Sigmoid colon (tissue), 7 donors: Measurements from ENCODE around the gene COP1. TPM values are rescaled to one million over a fixed set of nuclear protein-coding genes. Genes with fewer than 3 reads are reported as not detected.
A peak's percentile ranks its signal among the peaks of the same experiment; 100 is the strongest.

Experiments
- DNase-seq: peaks from one replicate; pipeline ENCODE4 v3.0.0-alpha.2; 2019
- H3K27ac ChIP-seq, 4 donors: fragments of 200-600 bp; sonication (generic); one replicate each; pipeline ENCODE4 v1.5.1; 2016 to 2019; ENCODE audit warnings: mild to moderate bottlenecking in 1 of 4
- H3K27me3 ChIP-seq, 3 donors: fragments of 200-600 bp; sonication (generic); one replicate each; pipeline ENCODE4 v1.5.1; 2019; ENCODE audit warnings: mild to moderate bottlenecking in 1 of 3
- H3K36me3 ChIP-seq, 4 donors: fragments of 200-600 bp; sonication (generic); one replicate each; pipeline ENCODE4 v1.5.1; 2016 to 2019
- H3K4me1 ChIP-seq, 4 donors: fragments of 200-600 bp; sonication (generic); one replicate each; pipeline ENCODE4 v1.5.1; 2017 to 2019
- H3K4me3 ChIP-seq, 4 donors: fragments of 200-600 bp; sonication (generic); one replicate each; pipeline ENCODE4 v1.5.1; 2017 to 2019; ENCODE audit warnings: mild to moderate bottlenecking in 2 of 4, moderate library complexity in 1 of 4
- H3K9me3 ChIP-seq, 4 donors: fragments of 200-600 bp in 3 of 4; sonication (generic) in 3 of 4; one replicate each; pipeline versions ENCODE4 v1.5.1 to v1.6.1; 2013 to 2019
- CTCF ChIP-seq, 4 experiments: fragments of 450-650 bp in 3 of 4; fragments of 200-600 bp in 1 of 4; IDR thresholded peaks; one replicate each; pipeline ENCODE4 v1.5.1; 2016 to 2019; ENCODE audit warnings: antibody characterized with exemption in 4 of 4, mild to moderate bottlenecking in 3 of 4, moderate library complexity in 2 of 4
- EP300 ChIP-seq, 4 donors: sonication (generic); formaldehyde crosslinking; IDR thresholded peaks; one replicate each; pipeline ENCODE4 v1.6.1; 2017; ENCODE audit warnings: antibody characterized with exemption in 4 of 4
- POLR2A ChIP-seq, 2 donors: fragments of 450-650 bp; IDR thresholded peaks; one replicate each; pipeline ENCODE4 v1.6.1; 2016; ENCODE audit warnings: antibody characterized with exemption in 2 of 2, mild to moderate bottlenecking in 2 of 2, moderate library complexity in 2 of 2
- POLR2AphosphoS5 ChIP-seq, 4 donors: sonication (generic); formaldehyde crosslinking; IDR thresholded peaks; one replicate each; pipeline ENCODE4 v1.6.1; 2017; ENCODE audit warnings: antibody characterized with exemption in 4 of 4
- WGBS, 2 donors: extraction: QIAGEN DNeasy Blood & Tissue Kit; methylation state at CpG; one replicate each; pipeline ENCODE4 v1.1.7; 2013; 5-methylcytosine and 5-hydroxymethylcytosine counted together
- intact Hi-C: fragments of 100-400 bp; cut with DNase I; formaldehyde crosslinking; loops from one replicate; pipeline ENCODE4 v1.15.1; 2023
- polyA plus RNA-seq, 3 donors: library from polyadenylated mRNA; stranded (reverse); fragments of 200-250 nt; gene quantifications; one replicate each; pipeline ENCODE4 v1.2.3, GENCODE V29; 2013
- total RNA-seq, 4 donors: library from RNA; depleted of rRNA; stranded (reverse); fragments of >200 nt; gene quantifications; one replicate each; pipeline ENCODE4 v1.1.0, GENCODE V29; 2016
- donor health status: healthy with polysubstance abuse.
- donor health status: Bipolar disorder and iron deficiency.
- donor health status: healthy.

The COP1 gene
- total RNA-seq (10 to 100 TPM; 46.4 to 64.5 (median 55.6) TPM), polyA plus RNA-seq (10 to 100 TPM; 33.9 to 60.1 (median 55.9) TPM)

GRCh38 chr1:176206961-176207902 is at the start of gene COP1:
TSS of gene COP1 (minus strand) at chr1:176207286. CDS start at chr1:176206978, 308 bp downstream.
- peak; percentile 65 to 84 (median 83) for TF ChIP-seq POLR2AphosphoS5 (IDR thresholded peaks at IDR 0.05)
- TF ChIP-seq EP300 (IDR thresholded peaks at IDR 0.05) = no peak
- peak in 1 of 4 experiments; percentile 37 for TF ChIP-seq CTCF (IDR thresholded peaks at IDR 0.05)
- peak; percentile 27 to 34 for TF ChIP-seq POLR2A (IDR thresholded peaks at IDR 0.05)
- peak; percentile 98 for DNase-seq
- peak within 1 kb of the TSS; percentile 67 to 95 (median 90) for H3K4me3 ChIP-seq
- 0% methylated on average over 92 of the region's 92 CpGs for WGBS, 2 donors
- peaks cover 0 to 37% (median 23%) of the 10 kb centered on the region in 4 donors for H3K4me1 ChIP-seq
- H3K9me3 ChIP-seq = no peaks in the 10 kb centered on the region
- no peaks in the 10 kb centered on the region for H3K36me3 ChIP-seq
- intact Hi-C loops = no loop called here
- H3K27ac ChIP-seq = peak within 1 kb of the TSS; percentile 86 to 98 (median 95)
- H3K27me3 ChIP-seq = no peaks in the 10 kb centered on the region

DNA sequence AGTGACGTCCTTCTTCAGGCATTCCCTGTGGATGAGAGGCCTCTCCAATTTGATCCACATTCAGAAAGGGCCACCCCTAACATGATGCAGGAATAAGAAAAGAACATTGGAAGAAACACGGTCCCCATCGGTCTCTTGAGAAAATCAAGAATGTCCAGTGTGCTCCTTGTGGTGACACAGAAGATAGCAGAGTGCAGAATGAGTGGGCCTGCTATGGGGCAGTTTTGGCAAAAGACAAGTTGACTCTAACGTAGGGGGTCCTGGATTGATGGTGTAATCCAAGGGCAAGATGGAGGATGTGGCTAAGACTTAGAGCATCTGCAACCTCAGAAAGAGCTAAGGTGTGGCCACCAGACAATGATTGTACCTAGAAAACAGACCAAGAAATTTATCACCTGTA is 45.1 kb upstream of the COP1 start:
- TF ChIP-seq EP300 (IDR thresholded peaks at IDR 0.05) = no peak
- TF ChIP-seq CTCF (IDR thresholded peaks at IDR 0.05) = no peak
- no peak for TF ChIP-seq POLR2AphosphoS5 (IDR thresholded peaks at IDR 0.05)
- no peak for TF ChIP-seq POLR2A (IDR thresholded peaks at IDR 0.05)
- no peaks in the 10 kb centered on the region for H3K4me1 ChIP-seq
- intact Hi-C loops = no loop called here
- no peaks in the 10 kb centered on the region for H3K36me3 ChIP-seq
- no peak overlapping the region for H3K27ac ChIP-seq
- no peak for DNase-seq
- no peaks in the 10 kb centered on the region for H3K9me3 ChIP-seq
- no peak overlapping the region for H3K4me3 ChIP-seq
- 90 to 93% methylated on average over 4 of the region's 4 CpGs for WGBS, 2 donors
- no peaks in the 10 kb centered on the region for H3K27me3 ChIP-seq

DNA sequence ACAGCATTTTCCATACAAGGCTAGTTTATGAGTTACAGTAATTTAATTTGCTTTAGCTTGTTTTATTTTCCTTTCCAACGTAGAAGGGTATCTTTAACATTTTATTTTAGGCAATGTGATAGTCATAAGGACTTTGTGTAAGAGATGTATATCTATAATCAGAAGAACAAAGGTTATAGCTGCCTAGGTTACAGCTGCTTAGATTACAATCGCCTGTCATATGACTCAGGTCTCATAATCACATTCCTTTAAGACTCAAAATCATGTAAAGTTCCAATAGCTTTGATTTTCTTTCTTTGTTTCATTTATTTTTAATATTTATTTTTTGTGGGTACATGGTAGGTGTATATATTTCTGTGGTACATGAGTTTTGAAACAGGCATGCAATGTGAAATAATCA is 37.8 kb upstream of the COP1 start:
- Histone ChIP-seq H3K9me3 (no peaks in the 10 kb centered on the region), H3K27ac (no peak overlapping the region), H3K4me1 (no peaks in the 10 kb centered on the region), H3K36me3 (no peaks in the 10 kb centered on the region), H3K4me3 (no peak overlapping the region), H3K27me3 (no peaks in the 10 kb centered on the region)
- TF ChIP-seq EP300 (IDR thresholded peaks at IDR 0.05) = no peak
- no peak for TF ChIP-seq POLR2A (IDR thresholded peaks at IDR 0.05)
- no peak for TF ChIP-seq POLR2AphosphoS5 (IDR thresholded peaks at IDR 0.05)
- TF ChIP-seq CTCF (IDR thresholded peaks at IDR 0.05) = no peak
- no peak for DNase-seq
- intact Hi-C loops = no loop called here
- 14 to 66% methylated on average over 2 of the region's 2 CpGs for WGBS, 2 donors

DNA sequence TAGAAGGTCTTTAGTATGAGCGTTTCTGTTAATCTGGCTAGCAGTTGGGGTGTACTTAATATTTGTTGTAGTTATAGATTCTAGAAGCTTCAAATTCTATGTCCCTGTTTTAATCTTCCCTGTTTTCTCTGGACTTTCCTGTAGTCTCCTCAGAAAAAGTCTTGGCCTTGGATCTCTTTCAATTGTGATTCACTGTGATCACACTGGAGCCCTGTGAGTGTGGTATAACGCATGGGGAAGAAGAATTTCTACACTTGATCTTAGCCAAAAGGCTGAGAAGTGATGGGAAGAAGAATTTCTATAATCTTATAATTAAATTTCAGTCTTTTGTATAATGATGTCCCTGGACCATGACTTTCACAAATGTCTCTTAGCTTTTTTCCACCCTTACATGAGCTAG is 36.7 kb upstream of the COP1 start:
- H3K27me3 ChIP-seq = no peaks in the 10 kb centered on the region
- no peak for DNase-seq
- no peak overlapping the region for H3K4me3 ChIP-seq
- TF ChIP-seq POLR2A (IDR thresholded peaks at IDR 0.05) (no peak), CTCF (IDR thresholded peaks at IDR 0.05) (no peak), POLR2AphosphoS5 (IDR thresholded peaks at IDR 0.05) (no peak), EP300 (IDR thresholded peaks at IDR 0.05) (no peak)
- no peak overlapping the region for H3K27ac ChIP-seq
- 87 to 90% methylated on average over 2 of the region's 2 CpGs for WGBS, 2 donors
- H3K9me3 ChIP-seq = no peaks in the 10 kb centered on the region
- H3K36me3 ChIP-seq = no peaks in the 10 kb centered on the region
- H3K4me1 ChIP-seq = no peaks in the 10 kb centered on the region
- intact Hi-C loops = no loop called here
